AML-193 (cell line): ENCODE measurements around the gene PNMA8A.

Experiments used
- DNase-seq, 2 experiments: peaks; one replicate each; lab custom pipeline; 2025; lab: John Stamatoyannopoulos, UW

The PNMA8A gene

GRCh38 chr19:46428239-46429135, 42.9 kb downstream of the PNMA8A start, which contains the start of gene PNMA8C:
PNMA8C (minus strand) TSS chr19:46428936; CDS start chr19:46428359, 577 bp downstream.
- DNase-seq, result no peak

GRCh38 chr19:46427518-46428045, 43.8 kb downstream of the PNMA8A start:
- DNase-seq, result no peak

- DNase-seq, result no peak
These were observed 44.7 kb downstream of the PNMA8A start for GRCh38 chr19:46426506-46427162.

- DNase-seq, result no peak
These were observed 45.3 kb downstream of the PNMA8A start for GRCh38 chr19:46426035-46426505.

- no peak for DNase-seq
These were observed 48.2 kb downstream of the PNMA8A start for GRCh38 chr19:46423188-46423587.

GRCh38 chr19:46422344-46422743, 49.0 kb downstream of the PNMA8A start:
- DNase-seq, result no peak

GRCh38 chr19:46420056-46420455, 51.3 kb downstream of the PNMA8A start:
- DNase-seq, result no peak
